GM12874 (cell line): ENCODE measurements around the gene HMCN1.

ENCODE experiments used
- CTCF ChIP-seq: IDR thresholded peaks from 2 replicates; pipeline ENCODE4 v1.5.1; 2011; ENCODE audit warnings: low read depth, mild to moderate bottlenecking, control low read depth, low read length, moderate library complexity; ENCODE audit not compliant: insufficient read depth

Gene HMCN1

GRCh38 chr1:185980891-185981290 lies 246.7 kb downstream of the HMCN1 start:
- no peak for TF ChIP-seq CTCF

GRCh38 chr1:185984113-185984836 lies 250.1 kb downstream of the HMCN1 start:
- no peak for TF ChIP-seq CTCF

- TF ChIP-seq CTCF, result no peak
Measured at GRCh38 chr1:185987611-185988321, 253.6 kb downstream of the HMCN1 start.

- TF ChIP-seq CTCF, result no peak
Measured at GRCh38 chr1:185990565-185990964, 256.4 kb downstream of the HMCN1 start.

GRCh38 chr1:185991266-185991665 lies 257.1 kb downstream of the HMCN1 start:
- TF ChIP-seq CTCF, result no peak

- no peak for TF ChIP-seq CTCF
Measured at GRCh38 chr1:185996211-185996610, 262.0 kb downstream of the HMCN1 start.

GRCh38 chr1:185998391-185998790 lies 264.2 kb downstream of the HMCN1 start:
- TF ChIP-seq CTCF, result no peak
